Muscle of leg (tissue), 11 donors: ENCODE measurements around the gene ACAD10. TPM values are rescaled to one million over a fixed set of nuclear protein-coding genes. Genes with fewer than 3 reads are reported as not detected.
"Not testable (repeated sequence)": the region's sequence is repeated elsewhere in the genome, so short reads cannot be mapped to it uniquely, and the experiment has no call there.

Experiments used
- DNase-seq: peaks from one replicate; pipeline ENCODE4 v3.0.0; 2013
- H3K27ac ChIP-seq: one replicate; pipeline ENCODE4 v1.5.1; 2013; ENCODE audit warnings: mild to moderate bottlenecking, low read length, control low read depth
- H3K27me3 ChIP-seq: one replicate; pipeline ENCODE4 v1.6.1; 2013; ENCODE audit warnings: low read length; ENCODE audit not compliant: control insufficient read depth, insufficient read depth
- H3K36me3 ChIP-seq: one replicate; pipeline ENCODE4 v1.6.1; 2013; ENCODE audit warnings: low read length; ENCODE audit not compliant: control insufficient read depth, insufficient read depth
- H3K4me1 ChIP-seq: one replicate; pipeline ENCODE4 v1.6.1; 2013; ENCODE audit warnings: low read length; ENCODE audit not compliant: control insufficient read depth, insufficient read depth
- H3K4me3 ChIP-seq: one replicate; pipeline ENCODE4 v1.5.1; 2013; ENCODE audit warnings: low read length, control low read depth
- H3K9me3 ChIP-seq: replicated peaks from 2 replicates; pipeline ENCODE4 v1.6.1; 2013; ENCODE audit warnings: low read depth, low read length; ENCODE audit not compliant: control insufficient read depth
- WGBS: methylation state at CpG from one replicate; pipeline ENCODE4 v1.1.5; 2013; ENCODE audit warnings: missing lambda C conversion rate; ENCODE audit not compliant: insufficient coverage; 5-methylcytosine and 5-hydroxymethylcytosine counted together
- polyA plus RNA-seq, 8 donors: library from polyadenylated mRNA; unstranded; fragments of 120-200 nt; gene quantifications; one replicate each; pipeline versions ENCODE4 v1.2.1 to v1.2.3, GENCODE V29; 2013; ENCODE audit warnings: inconsistent platforms in 1 of 8, low replicate concordance in 1 of 8; ENCODE audit not compliant: insufficient read length in 8 of 8, insufficient read depth in 1 of 8
- total RNA-seq: library from RNA; stranded (reverse); fragments of 120-200 nt; gene quantifications from one replicate; pipeline ENCODE4 v1.2.4, GENCODE V29; 2013

Gene ACAD10
- total and polyA plus RNA-seq, 9 donors, result 11.4 to 20.2 (median 15.8) TPM

GRCh38 chr12:111759271-111759670 lies 73.4 kb downstream of the ACAD10 start:
- WGBS, result 78% methylated on average over 7 of the region's 7 CpGs

GRCh38 chr12:111759991-111760390 lies 74.1 kb downstream of the ACAD10 start:
- H3K36me3 ChIP-seq, result peaks cover 26% of the 10 kb centered on the region
- WGBS, result no CpG with 5 or more reads among the region's 9 CpGs
- H3K4me3 ChIP-seq, result no peak overlapping the region
- no peak overlapping the region for H3K27ac ChIP-seq
- no peaks in the 10 kb centered on the region for H3K9me3 ChIP-seq
- H3K27me3 ChIP-seq, result peaks cover 2% of the 10 kb centered on the region
- H3K4me1 ChIP-seq, result peaks cover 14% of the 10 kb centered on the region
- no peak for DNase-seq

More at GRCh38 chr12:111759271-111759670, 73.4 kb downstream of the ACAD10 start:
- Histone ChIP-seq H3K27ac (no peak overlapping the region), H3K9me3 (no peaks in the 10 kb centered on the region), H3K4me3 (no peak overlapping the region), H3K36me3 (peaks cover 32% of the 10 kb centered on the region), H3K4me1 (peaks cover 14% of the 10 kb centered on the region), H3K27me3 (peaks cover 2% of the 10 kb centered on the region)
- no peak for DNase-seq

DNA sequence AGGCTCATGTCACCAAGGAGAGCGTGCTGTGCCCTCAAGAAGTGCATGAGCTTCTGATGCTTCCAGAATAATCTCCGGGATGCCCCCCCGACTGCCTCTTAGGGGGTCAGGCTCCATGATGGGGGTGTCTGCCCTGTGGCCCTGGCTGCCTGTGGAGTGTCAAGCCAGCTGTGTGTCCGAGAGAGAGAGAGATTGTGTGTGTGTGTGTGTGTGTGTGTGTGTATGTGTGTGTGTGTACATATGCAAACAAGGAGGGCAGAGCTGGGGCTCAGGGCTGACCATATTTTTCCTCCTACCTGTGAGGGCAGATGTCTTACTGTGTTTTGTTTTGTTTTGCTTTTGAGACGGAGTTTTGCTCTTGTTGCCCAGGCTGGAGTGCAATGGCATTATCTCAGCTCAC lies 75.2 kb downstream of the ACAD10 start:
- Histone ChIP-seq H3K4me1 (peaks cover 14% of the 10 kb centered on the region), H3K4me3 (no peak overlapping the region), H3K27ac (no peak overlapping the region), H3K27me3 (peaks cover 5% of the 10 kb centered on the region), H3K36me3 (peaks cover 15% of the 10 kb centered on the region), H3K9me3 (no peaks in the 10 kb centered on the region)
- DNase-seq, result no peak
- WGBS, result 91% methylated on average over 3 of the region's 5 CpGs

GRCh38 chr12:111761706-111762105 lies 75.9 kb downstream of the ACAD10 start:
- H3K27ac ChIP-seq, result no peak overlapping the region
- 57% methylated on average over 2 of the region's 3 CpGs for WGBS

GRCh38 chr12:111763552-111763951 lies 77.7 kb downstream of the ACAD10 start:
- WGBS, result 43% methylated on average over 4 of the region's 10 CpGs
- H3K27ac ChIP-seq, H3K36me3 ChIP-seq, H3K9me3 ChIP-seq, H3K4me3 ChIP-seq, H3K27me3 ChIP-seq, DNase-seq: not testable (repeated sequence)
- H3K4me1 ChIP-seq, result peaks cover 15% of the 10 kb centered on the region

More at GRCh38 chr12:111761706-111762105, 75.9 kb downstream of the ACAD10 start:
- Histone ChIP-seq H3K36me3 (peaks cover 9% of the 10 kb centered on the region), H3K27me3 (peaks cover 7% of the 10 kb centered on the region), H3K9me3 (no peaks in the 10 kb centered on the region), H3K4me3 (no peak overlapping the region), H3K4me1 (peaks cover 19% of the 10 kb centered on the region)
- DNase-seq, result no peak

DNA sequence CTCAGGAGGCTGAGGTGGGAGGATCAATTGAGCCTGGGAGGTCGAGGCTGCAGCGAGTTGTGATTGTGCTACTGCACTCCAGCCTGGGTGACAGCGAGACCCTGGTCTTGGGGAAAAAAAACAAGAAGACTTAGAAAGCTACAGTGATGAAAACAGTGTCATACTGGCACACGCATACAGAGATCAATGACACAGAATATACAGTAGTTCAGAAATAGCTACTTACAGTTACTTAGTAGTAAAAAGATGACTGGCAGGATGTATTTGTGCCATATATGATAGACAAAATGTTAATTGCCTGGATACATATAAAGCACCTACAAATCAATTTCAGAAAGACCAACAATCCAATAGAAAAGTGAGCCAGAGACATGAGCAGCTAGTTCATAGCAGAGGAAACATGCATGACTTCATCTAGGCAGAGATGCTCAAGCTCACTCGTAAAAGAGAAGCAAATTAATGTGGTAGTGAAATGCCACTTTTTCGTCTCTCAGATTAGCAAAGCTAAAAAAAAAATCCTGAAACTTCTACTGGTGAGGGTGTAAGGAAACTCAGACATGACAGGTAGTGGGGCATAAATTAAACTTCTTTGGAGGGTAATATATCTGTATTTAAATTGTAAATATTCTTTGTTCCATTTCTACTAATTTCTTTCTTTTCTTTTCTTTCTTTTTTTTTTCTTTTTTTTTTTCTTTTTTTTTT lies 78.4 kb downstream of the ACAD10 start:
- no peaks in the 10 kb centered on the region for H3K36me3 ChIP-seq
- no CpG with 5 or more reads among the region's 6 CpGs for WGBS
- H3K27me3 ChIP-seq, result peaks cover 9% of the 10 kb centered on the region
- H3K4me1 ChIP-seq, result peaks cover 15% of the 10 kb centered on the region
- H3K9me3 ChIP-seq, result no peaks in the 10 kb centered on the region
- no peak for DNase-seq
- H3K27ac ChIP-seq, result no peak overlapping the region
- H3K4me3 ChIP-seq, result no peak overlapping the region

GRCh38 chr12:111766608-111767361 lies 80.9 kb downstream of the ACAD10 start, which contains the start of gene ALDH2:
Gene ALDH2, plus strand, starts transcription at chr12:111766933. Its CDS starts 50 bp downstream, at chr12:111766983.
- under 1% methylated on average over 73 of the region's 73 CpGs for WGBS
- Histone ChIP-seq H3K4me1 (peaks cover 15% of the 10 kb centered on the region), H3K9me3 (no peaks in the 10 kb centered on the region), H3K36me3 (peaks cover 5% of the 10 kb centered on the region), H3K27ac (no peak within 1 kb of the TSS), H3K4me3 (peak within 1 kb of the TSS; percentile 73), H3K27me3 (peaks cover 9% of the 10 kb centered on the region)
- DNase-seq, result peak; percentile 89

DNA sequence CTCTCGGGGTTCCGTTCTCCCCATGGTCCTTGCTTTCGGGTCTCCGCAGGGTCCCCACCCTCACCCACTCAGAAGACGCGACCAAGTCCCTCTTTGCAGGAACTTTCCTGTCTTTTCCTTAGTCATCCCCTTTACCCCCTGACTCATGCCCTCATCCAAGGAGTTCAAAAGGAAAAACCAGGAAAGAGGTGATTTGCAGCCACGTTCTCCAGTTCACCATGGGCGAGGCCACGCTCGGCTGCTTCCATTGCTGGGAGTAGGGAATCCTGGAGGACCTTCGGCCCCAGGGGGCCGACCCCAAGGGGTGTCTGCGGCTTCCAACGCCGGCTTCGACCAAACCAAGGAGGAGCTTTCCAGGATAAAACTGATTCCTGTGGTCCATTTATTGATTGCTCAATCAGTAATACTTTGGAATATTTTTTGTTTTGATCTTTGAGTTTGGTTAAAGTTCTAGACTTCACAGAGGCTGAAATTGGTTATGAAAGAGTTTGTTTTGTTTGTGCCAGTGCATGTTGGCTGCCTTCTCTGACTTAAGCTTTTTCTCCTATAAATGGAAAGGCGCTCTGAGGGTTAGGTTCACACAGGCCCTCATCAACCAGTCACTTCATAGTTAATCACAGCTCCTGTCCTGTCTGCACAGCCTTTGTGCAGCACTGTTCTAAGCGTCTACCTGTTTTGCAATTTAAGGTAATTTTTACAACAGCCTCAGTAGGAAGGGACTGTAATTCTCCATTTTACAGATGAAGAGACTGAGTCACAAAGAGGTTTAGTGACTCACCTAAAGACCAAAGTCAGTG lies 81.7 kb downstream of the ACAD10 start:
- peak overlapping the region; percentile 73 for H3K4me3 ChIP-seq
- WGBS, result 5% methylated on average over 17 of the region's 18 CpGs

GRCh38 chr12:111768159-111768895 lies 82.5 kb downstream of the ACAD10 start:
- H3K4me1 ChIP-seq, result peaks cover 15% of the 10 kb centered on the region
- 89% methylated on average over 6 of the region's 9 CpGs for WGBS

More for the DNA sequence above, 81.7 kb downstream of the ACAD10 start:
- no peak for DNase-seq
- Histone ChIP-seq H3K27me3 (peaks cover 9% of the 10 kb centered on the region), H3K4me1 (peaks cover 15% of the 10 kb centered on the region), H3K9me3 (no peaks in the 10 kb centered on the region), H3K27ac (no peak overlapping the region), H3K36me3 (peaks cover 5% of the 10 kb centered on the region)

More at GRCh38 chr12:111768159-111768895, 82.5 kb downstream of the ACAD10 start:
- Histone ChIP-seq H3K27ac (no peak overlapping the region), H3K27me3 (peaks cover 9% of the 10 kb centered on the region), H3K36me3 (peaks cover 5% of the 10 kb centered on the region), H3K9me3 (no peaks in the 10 kb centered on the region), H3K4me3 (no peak overlapping the region)
- DNase-seq, result no peak
